Measurements from ENCODE around the gene TLE7. TPM values are rescaled to one million over a fixed set of nuclear protein-coding genes. Genes with fewer than 3 reads are reported as not detected.

TLE7 gene
- polyA plus RNA-seq, 1 of the 3 experiments (the other 2 are of a cell fraction), result not detected

DNA sequence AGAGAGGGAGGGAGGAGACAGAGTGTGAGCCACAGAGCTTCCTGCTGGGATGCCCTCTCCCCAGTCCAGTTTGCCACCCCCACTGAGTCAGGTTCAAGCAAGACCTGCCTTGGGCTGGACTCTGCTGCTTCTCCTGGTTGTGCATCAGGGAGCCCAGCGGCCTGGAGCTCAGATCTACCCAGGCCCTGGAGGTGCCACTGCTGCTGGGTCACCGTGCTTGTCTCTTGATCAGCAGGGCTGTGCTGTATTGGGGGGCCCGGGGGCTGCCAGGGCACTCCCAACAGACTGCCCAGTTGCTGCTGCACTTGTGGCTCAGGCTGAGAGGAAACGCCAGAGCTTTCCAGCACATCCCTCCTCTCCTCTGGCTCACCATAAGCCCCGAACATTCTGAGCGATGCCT, 8.9 kb downstream of the TLE7 start (continued):
- TF ChIP-seq RCOR1 (IDR thresholded peaks at IDR 0.05; ENCODE audit: low read length) (no peak), FOXJ3 (CRISPR knock-in tag; IDR thresholded peaks at IDR 0.05) (no peak), FOSL2 (IDR thresholded peaks at IDR 0.05; ENCODE audit: borderline replicate concordance, low read depth) (no peak), FOXM1 (IDR thresholded peaks at IDR 0.05; ENCODE audit: low read depth) (no peak), ELF1 (IDR thresholded peaks at IDR 0.05) (no peak), RXRA (IDR thresholded peaks at IDR 0.05; ENCODE audit: borderline replicate concordance, low read depth) (no peak), RFX5 (IDR thresholded peaks at IDR 0.05; ENCODE audit: low read length) (no peak)
- TF ChIP-seq, protein P1, sequence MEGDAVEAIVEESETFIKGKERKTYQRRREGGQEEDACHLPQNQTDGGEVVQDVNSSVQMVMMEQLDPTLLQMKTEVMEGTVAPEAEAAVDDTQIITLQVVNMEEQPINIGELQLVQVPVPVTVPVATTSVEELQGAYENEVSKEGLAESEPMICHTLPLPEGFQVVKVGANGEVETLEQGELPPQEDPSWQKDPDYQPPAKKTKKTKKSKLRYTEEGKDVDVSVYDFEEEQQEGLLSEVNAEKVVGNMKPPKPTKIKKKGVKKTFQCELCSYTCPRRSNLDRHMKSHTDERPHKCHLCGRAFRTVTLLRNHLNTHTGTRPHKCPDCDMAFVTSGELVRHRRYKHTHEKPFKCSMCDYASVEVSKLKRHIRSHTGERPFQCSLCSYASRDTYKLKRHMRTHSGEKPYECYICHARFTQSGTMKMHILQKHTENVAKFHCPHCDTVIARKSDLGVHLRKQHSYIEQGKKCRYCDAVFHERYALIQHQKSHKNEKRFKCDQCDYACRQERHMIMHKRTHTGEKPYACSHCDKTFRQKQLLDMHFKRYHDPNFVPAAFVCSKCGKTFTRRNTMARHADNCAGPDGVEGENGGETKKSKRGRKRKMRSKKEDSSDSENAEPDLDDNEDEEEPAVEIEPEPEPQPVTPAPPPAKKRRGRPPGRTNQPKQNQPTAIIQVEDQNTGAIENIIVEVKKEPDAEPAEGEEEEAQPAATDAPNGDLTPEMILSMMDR (IDR thresholded peaks at IDR 0.05), result no peak
- TF ChIP-seq, protein P2, sequence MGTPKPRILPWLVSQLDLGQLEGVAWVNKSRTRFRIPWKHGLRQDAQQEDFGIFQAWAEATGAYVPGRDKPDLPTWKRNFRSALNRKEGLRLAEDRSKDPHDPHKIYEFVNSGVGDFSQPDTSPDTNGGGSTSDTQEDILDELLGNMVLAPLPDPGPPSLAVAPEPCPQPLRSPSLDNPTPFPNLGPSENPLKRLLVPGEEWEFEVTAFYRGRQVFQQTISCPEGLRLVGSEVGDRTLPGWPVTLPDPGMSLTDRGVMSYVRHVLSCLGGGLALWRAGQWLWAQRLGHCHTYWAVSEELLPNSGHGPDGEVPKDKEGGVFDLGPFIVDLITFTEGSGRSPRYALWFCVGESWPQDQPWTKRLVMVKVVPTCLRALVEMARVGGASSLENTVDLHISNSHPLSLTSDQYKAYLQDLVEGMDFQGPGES (IDR thresholded peaks at IDR 0.05; ENCODE audit: low read depth, low read length), result no peak
- TF ChIP-seq, protein P3, sequence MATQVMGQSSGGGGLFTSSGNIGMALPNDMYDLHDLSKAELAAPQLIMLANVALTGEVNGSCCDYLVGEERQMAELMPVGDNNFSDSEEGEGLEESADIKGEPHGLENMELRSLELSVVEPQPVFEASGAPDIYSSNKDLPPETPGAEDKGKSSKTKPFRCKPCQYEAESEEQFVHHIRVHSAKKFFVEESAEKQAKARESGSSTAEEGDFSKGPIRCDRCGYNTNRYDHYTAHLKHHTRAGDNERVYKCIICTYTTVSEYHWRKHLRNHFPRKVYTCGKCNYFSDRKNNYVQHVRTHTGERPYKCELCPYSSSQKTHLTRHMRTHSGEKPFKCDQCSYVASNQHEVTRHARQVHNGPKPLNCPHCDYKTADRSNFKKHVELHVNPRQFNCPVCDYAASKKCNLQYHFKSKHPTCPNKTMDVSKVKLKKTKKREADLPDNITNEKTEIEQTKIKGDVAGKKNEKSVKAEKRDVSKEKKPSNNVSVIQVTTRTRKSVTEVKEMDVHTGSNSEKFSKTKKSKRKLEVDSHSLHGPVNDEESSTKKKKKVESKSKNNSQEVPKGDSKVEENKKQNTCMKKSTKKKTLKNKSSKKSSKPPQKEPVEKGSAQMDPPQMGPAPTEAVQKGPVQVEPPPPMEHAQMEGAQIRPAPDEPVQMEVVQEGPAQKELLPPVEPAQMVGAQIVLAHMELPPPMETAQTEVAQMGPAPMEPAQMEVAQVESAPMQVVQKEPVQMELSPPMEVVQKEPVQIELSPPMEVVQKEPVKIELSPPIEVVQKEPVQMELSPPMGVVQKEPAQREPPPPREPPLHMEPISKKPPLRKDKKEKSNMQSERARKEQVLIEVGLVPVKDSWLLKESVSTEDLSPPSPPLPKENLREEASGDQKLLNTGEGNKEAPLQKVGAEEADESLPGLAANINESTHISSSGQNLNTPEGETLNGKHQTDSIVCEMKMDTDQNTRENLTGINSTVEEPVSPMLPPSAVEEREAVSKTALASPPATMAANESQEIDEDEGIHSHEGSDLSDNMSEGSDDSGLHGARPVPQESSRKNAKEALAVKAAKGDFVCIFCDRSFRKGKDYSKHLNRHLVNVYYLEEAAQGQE (IDR thresholded peaks at IDR 0.05; ENCODE audit: low read depth, low read length), result no peak

DNA sequence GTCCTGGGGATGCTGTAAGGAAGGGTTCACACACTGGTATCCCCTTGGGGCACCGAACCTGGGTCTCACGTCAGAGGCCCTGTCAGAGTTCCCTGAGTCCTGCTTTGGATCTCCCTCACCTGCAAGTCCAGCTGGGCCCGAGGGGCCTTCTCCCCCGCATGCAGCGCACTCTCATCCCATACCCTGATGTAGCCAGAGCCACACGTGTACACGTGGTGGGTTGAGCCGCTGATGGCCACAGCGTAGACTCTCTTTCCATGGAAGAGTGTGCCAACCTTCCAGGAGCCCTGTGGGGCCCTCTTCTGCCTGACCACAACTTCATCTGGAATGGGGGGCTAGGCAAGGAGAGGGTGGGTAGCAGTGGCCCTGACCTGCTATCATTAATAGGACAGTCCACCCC, 9.9 kb downstream of the TLE7 start:
- TF ChIP-seq RCOR1 (IDR thresholded peaks at IDR 0.05; ENCODE audit: low read length) (no peak), EZH2phosphoT487 (IDR thresholded peaks at IDR 0.05; ENCODE audit: borderline replicate concordance, low read depth) (no peak), FOXM1 (IDR thresholded peaks at IDR 0.05; ENCODE audit: low read depth) (no peak), TEAD4 (IDR thresholded peaks at IDR 0.05; ENCODE audit: borderline replicate concordance, insufficient read depth) (no peak), EP300 (IDR thresholded peaks at IDR 0.05; ENCODE audit: borderline replicate concordance in 1 of 2, low read depth in 1 of 2, low read length in 1 of 2) (no peak), RFX5 (IDR thresholded peaks at IDR 0.05; ENCODE audit: low read length) (no peak), YY1 (IDR thresholded peaks at IDR 0.05; ENCODE audit: low read depth) (no peak)
- TF ChIP-seq, protein P4, sequence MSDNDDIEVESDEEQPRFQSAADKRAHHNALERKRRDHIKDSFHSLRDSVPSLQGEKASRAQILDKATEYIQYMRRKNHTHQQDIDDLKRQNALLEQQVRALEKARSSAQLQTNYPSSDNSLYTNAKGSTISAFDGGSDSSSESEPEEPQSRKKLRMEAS (IDR thresholded peaks at IDR 0.05; ENCODE audit: low read depth), result no peak
- TF ChIP-seq, protein P1 (IDR thresholded peaks at IDR 0.05), result no peak
- TF ChIP-seq, protein P5, sequence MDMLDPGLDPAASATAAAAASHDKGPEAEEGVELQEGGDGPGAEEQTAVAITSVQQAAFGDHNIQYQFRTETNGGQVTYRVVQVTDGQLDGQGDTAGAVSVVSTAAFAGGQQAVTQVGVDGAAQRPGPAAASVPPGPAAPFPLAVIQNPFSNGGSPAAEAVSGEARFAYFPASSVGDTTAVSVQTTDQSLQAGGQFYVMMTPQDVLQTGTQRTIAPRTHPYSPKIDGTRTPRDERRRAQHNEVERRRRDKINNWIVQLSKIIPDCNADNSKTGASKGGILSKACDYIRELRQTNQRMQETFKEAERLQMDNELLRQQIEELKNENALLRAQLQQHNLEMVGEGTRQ (IDR thresholded peaks at IDR 0.05; ENCODE audit: borderline replicate concordance, low read depth, low read length), result no peak
- H3F3A ChIP-seq (replicated peaks; ENCODE audit: insufficient read depth), result no peaks in the 10 kb centered on the region
- no peaks in the 10 kb centered on the region for H3K4me1 ChIP-seq (ENCODE audit: control insufficient read depth in 1 of 2, insufficient read depth in 2 of 2, low read depth in 1 of 2, low read length in 1 of 2)
- H4K20me1 ChIP-seq (ENCODE audit: insufficient read depth), result no peaks in the 10 kb centered on the region
- no peaks in the 10 kb centered on the region; the same call in 1 of the 2 replicates for H3K27me3 ChIP-seq (ENCODE audit: insufficient read depth)
- no peaks in the 10 kb centered on the region; the same call in 1 of the 2 replicates for H3K9me3 ChIP-seq
- H3K79me2 ChIP-seq (ENCODE audit: insufficient read depth), result no peaks in the 10 kb centered on the region
- DNase-seq, result no peak
- no peaks in the 10 kb centered on the region for H3K9me2 ChIP-seq
- H3K4me3 ChIP-seq (ENCODE audit: low read depth in 2 of 2, low read length in 1 of 2), result no peak overlapping the region
- H3K9ac ChIP-seq, result no peak overlapping the region
- no peak overlapping the region for H3K4me2 ChIP-seq
- WGBS (ENCODE audit: low lambda C conversion rate), result 42% methylated on average over 3 of the region's 9 CpGs
- CTCF ChIA-PET, result interaction anchor here (1.1 to 4.4 kb wide), 2 partner anchors 20 to 69 kb away, joined by 3 to 25 read pairs; no protein-coding TSS in a partner anchor
- H3K27ac ChIP-seq (ENCODE audit: low read depth in 2 of 2, low read length in 1 of 2), result no peak overlapping the region
- H2AFZ ChIP-seq (ENCODE audit: low read depth), result no peak overlapping the region
- no peaks in the 10 kb centered on the region for H3K36me3 ChIP-seq (replicated peaks in 1 of 2; ENCODE audit: control insufficient read depth in 1 of 2, insufficient read depth in 2 of 2, low read length in 1 of 2)
- POLR2A ChIA-PET, result no interaction called here

Measured in SK-N-SH (cell line).